Neural cell (in vitro differentiated cells): ENCODE results near the gene ATAD2B. TPM values are rescaled to one million over a fixed set of nuclear protein-coding genes. Genes with fewer than 3 reads are reported as not detected.

Source experiments
- H2AFZ ChIP-seq: fragments of 200-600, 300-800 bp; sonication (generic), shearing (Covaris generic); 2 replicates; pipeline ENCODE4 v1.6.0; 2014; ENCODE audit warnings: low read depth, mild to moderate bottlenecking, antibody characterized with exemption, low read length, moderate library complexity
- H3F3A ChIP-seq: fragments of 200-600 bp; shearing (Covaris generic); 2 replicates; pipeline ENCODE4 v1.6.1; 2016; ENCODE audit warnings: mild to moderate bottlenecking, moderate library complexity, mixed read lengths, antibody characterized with exemption, low read length; ENCODE audit not compliant: insufficient read depth, poor library complexity, severe bottlenecking
- H3K27ac ChIP-seq: fragments of 200-600, 300-800 bp; sonication (generic), shearing (Covaris generic); 2 replicates; pipeline ENCODE4 v1.5.1; 2014; ENCODE audit warnings: mild to moderate bottlenecking, low read length, moderate library complexity
- H3K27me3 ChIP-seq: fragments of 300-800, 200-600 bp; sonication (generic), shearing (Covaris generic); 2 replicates; pipeline ENCODE4 v1.6.0; 2014; ENCODE audit warnings: mild to moderate bottlenecking, low read depth, low read length, moderate library complexity; ENCODE audit not compliant: insufficient read depth
- H3K36me3 ChIP-seq: fragments of 300-800, 200-600 bp; sonication (generic), shearing (Covaris generic); 2 replicates; pipeline ENCODE4 v1.5.1; 2014; ENCODE audit warnings: mild to moderate bottlenecking, antibody characterized with exemption, low read length, moderate library complexity; ENCODE audit not compliant: insufficient read depth
- H3K4me2 ChIP-seq: fragments of 300-800, 200-600 bp; sonication (generic), shearing (Covaris generic); 2 replicates; pipeline ENCODE4 v1.6.0; 2014; ENCODE audit warnings: mild to moderate bottlenecking, low read length
- H3K4me3 ChIP-seq: fragments of 300-800, 200-600 bp; sonication (generic), shearing (Covaris generic); 2 replicates; pipeline ENCODE4 v1.5.1; 2014; ENCODE audit warnings: mild to moderate bottlenecking, low read length, moderate library complexity
- H3K79me2 ChIP-seq: fragments of 200-600 bp; shearing (Covaris generic); replicated peaks from 2 replicates; pipeline ENCODE4 v1.6.0; 2014; ENCODE audit warnings: mild to moderate bottlenecking, low read length, moderate library complexity; ENCODE audit not compliant: insufficient read depth
- H3K9ac ChIP-seq: fragments of 300-800, 200-600 bp; sonication (generic), shearing (Covaris generic); 2 replicates; pipeline ENCODE4 v1.6.1; 2016; ENCODE audit warnings: mild to moderate bottlenecking, low read length, mixed read lengths
- H3K9me2 ChIP-seq: fragments of 200-600 bp; shearing (Covaris generic); 2 replicates; pipeline ENCODE4 v1.6.1; 2016; ENCODE audit warnings: mild to moderate bottlenecking, low read length, mixed read lengths; ENCODE audit not compliant: insufficient read depth
- H3K9me3 ChIP-seq: fragments of 200-600, 300-800 bp; sonication (generic), shearing (Covaris generic); 2 replicates; pipeline ENCODE4 v1.6.1; 2016; ENCODE audit warnings: mild to moderate bottlenecking, mixed run types, low read length, moderate library complexity, mixed read lengths
- H4K20me1 ChIP-seq: fragments of 200-600 bp; shearing (Covaris generic); 2 replicates; pipeline ENCODE4 v1.6.1; 2016; ENCODE audit warnings: mild to moderate bottlenecking, mixed run types; ENCODE audit not compliant: insufficient read depth
- EP300 ChIP-seq: fragments of 450-650 bp; conservative IDR thresholded peaks from 2 replicates; pipeline ENCODE4 v1.6.1; 2014; ENCODE audit warnings: antibody characterized with exemption, mild to moderate bottlenecking, moderate library complexity; ENCODE audit not compliant: poor library complexity, severe bottlenecking
- EZH2 ChIP-seq: fragments of 200-600, 300-800 bp; shearing (Covaris generic), sonication (generic); IDR thresholded peaks from 2 replicates; pipeline ENCODE4 v1.6.1; 2014; ENCODE audit warnings: antibody characterized with exemption, low read length, borderline replicate concordance, mild to moderate bottlenecking; ENCODE audit not compliant: insufficient read depth, poor library complexity, severe bottlenecking
- MXI1 ChIP-seq: fragments of 450-650 bp; conservative IDR thresholded peaks from 2 replicates; pipeline ENCODE4 v1.6.1; 2014; ENCODE audit warnings: antibody characterized with exemption, mild to moderate bottlenecking; ENCODE audit not compliant: poor library complexity, severe bottlenecking
- POLR2AphosphoS5 ChIP-seq: IDR thresholded peaks from 2 replicates; pipeline ENCODE4 v1.6.1; 2012
- RAD21 ChIP-seq: fragments of 450-650 bp; conservative IDR thresholded peaks from 2 replicates; pipeline ENCODE4 v1.6.1; 2014; ENCODE audit warnings: antibody characterized with exemption, mild to moderate bottlenecking, moderate library complexity
- SMC3 ChIP-seq: fragments of 450-650 bp; conservative IDR thresholded peaks from 2 replicates; pipeline ENCODE4 v1.6.1; 2014; ENCODE audit warnings: antibody characterized with exemption, mild to moderate bottlenecking, moderate library complexity; ENCODE audit not compliant: poor library complexity
- TAF1 ChIP-seq: IDR thresholded peaks from 2 replicates; pipeline ENCODE4 v1.6.1; 2012; ENCODE audit warnings: low read depth
- polyA plus RNA-seq: library from polyadenylated mRNA; depleted of rRNA; stranded (reverse); fragments of >200 nt; gene quantifications from 2 replicates; pipeline ENCODE4 v1.2.3, GENCODE V29; 2014
- TF ChIP-seq, protein P1 (sequence below): IDR thresholded peaks from 2 replicates; pipeline ENCODE4 v1.6.1; 2012; ENCODE audit warnings: borderline replicate concordance
- TF ChIP-seq, protein P2 (sequence below): fragments of 450-650 bp; IDR thresholded peaks from 2 replicates; pipeline ENCODE4 v1.5.1; 2014; ENCODE audit warnings: antibody characterized with exemption, mild to moderate bottlenecking, moderate library complexity; ENCODE audit not compliant: poor library complexity, severe bottlenecking

Gene ATAD2B
- polyA plus RNA-seq, 1 donor from 2014 or later = 37.6 TPM

DNA sequence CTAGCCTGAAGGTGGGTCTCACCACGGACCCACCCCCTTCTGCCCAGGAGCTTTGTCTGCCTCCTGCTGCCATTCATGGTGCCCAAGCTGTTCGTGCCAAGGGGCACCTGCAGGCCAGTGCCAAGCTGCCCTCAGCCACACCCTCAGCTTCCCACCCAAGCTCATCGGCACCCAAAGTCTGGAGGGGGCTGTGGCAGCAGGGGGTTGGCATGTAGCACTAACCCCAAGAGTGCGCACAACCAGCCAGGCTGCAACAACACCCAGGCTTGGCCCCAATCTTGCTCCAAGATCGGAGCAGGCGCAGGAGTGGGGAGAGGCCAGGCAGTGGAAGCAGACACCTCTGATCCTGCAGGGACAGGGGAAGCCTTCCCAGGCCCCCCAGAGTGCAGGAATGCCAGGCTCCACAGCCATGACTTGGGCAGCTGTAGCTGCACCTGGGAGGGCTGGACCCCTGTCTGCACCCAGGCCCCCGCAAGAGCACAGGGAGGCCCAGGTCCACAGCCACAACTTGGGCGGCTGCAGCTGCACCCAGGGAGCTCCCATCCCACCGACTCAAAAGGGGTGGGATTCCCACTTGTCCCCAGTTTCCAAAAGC is 89.9 kb downstream of the ATAD2B start:
- Histone ChIP-seq H3K9ac (no peak overlapping the region), H3K27ac (no peak overlapping the region), H2AFZ (no peak overlapping the region), H3K4me2 (no peak overlapping the region), H3K27me3 (no peaks in the 10 kb centered on the region), H3K79me2 (no peaks in the 10 kb centered on the region), H3K9me2 (no peaks in the 10 kb centered on the region), H3K36me3 (peaks cover 4% of the 10 kb centered on the region), H3F3A (no peaks in the 10 kb centered on the region), H3K9me3 (peaks cover 3% of the 10 kb centered on the region), H4K20me1 (no peaks in the 10 kb centered on the region), H3K4me3 (no peak overlapping the region)
- TF ChIP-seq EP300 = no peak
- no peak for TF ChIP-seq TAF1
- no peak for TF ChIP-seq RAD21

GRCh38 chr2:23836505-23836904 is 90.4 kb downstream of the ATAD2B start:
- Histone ChIP-seq H3K4me3 (no peak overlapping the region), H3K9me3 (peaks cover 3% of the 10 kb centered on the region), H3K27ac (no peak overlapping the region), H4K20me1 (no peaks in the 10 kb centered on the region), H3K4me2 (no peak overlapping the region), H3K9ac (no peak overlapping the region), H3K36me3 (peaks cover 4% of the 10 kb centered on the region), H3K27me3 (no peaks in the 10 kb centered on the region), H3K79me2 (no peaks in the 10 kb centered on the region), H3F3A (no peaks in the 10 kb centered on the region), H3K9me2 (no peaks in the 10 kb centered on the region), H2AFZ (no peak overlapping the region)
- no peak for TF ChIP-seq POLR2AphosphoS5
- TF ChIP-seq EZH2 = no peak
- TF ChIP-seq MXI1 = no peak
- no peak for TF ChIP-seq TAF1
- TF ChIP-seq SMC3 = no peak

- Histone ChIP-seq H3K27ac (no peak overlapping the region), H3F3A (no peaks in the 10 kb centered on the region), H3K4me3 (no peak overlapping the region), H3K9me2 (no peaks in the 10 kb centered on the region), H3K36me3 (peaks cover 4% of the 10 kb centered on the region), H3K4me2 (no peak overlapping the region), H3K9me3 (peaks cover 3% of the 10 kb centered on the region), H2AFZ (no peak overlapping the region), H3K9ac (no peak overlapping the region), H3K27me3 (no peaks in the 10 kb centered on the region), H4K20me1 (no peaks in the 10 kb centered on the region), H3K79me2 (no peaks in the 10 kb centered on the region)
- TF ChIP-seq MXI1 (no peak), EZH2 (no peak), POLR2AphosphoS5 (no peak), SMC3 (no peak), TAF1 (no peak), RAD21 (no peak)
- TF ChIP-seq, protein P1, sequence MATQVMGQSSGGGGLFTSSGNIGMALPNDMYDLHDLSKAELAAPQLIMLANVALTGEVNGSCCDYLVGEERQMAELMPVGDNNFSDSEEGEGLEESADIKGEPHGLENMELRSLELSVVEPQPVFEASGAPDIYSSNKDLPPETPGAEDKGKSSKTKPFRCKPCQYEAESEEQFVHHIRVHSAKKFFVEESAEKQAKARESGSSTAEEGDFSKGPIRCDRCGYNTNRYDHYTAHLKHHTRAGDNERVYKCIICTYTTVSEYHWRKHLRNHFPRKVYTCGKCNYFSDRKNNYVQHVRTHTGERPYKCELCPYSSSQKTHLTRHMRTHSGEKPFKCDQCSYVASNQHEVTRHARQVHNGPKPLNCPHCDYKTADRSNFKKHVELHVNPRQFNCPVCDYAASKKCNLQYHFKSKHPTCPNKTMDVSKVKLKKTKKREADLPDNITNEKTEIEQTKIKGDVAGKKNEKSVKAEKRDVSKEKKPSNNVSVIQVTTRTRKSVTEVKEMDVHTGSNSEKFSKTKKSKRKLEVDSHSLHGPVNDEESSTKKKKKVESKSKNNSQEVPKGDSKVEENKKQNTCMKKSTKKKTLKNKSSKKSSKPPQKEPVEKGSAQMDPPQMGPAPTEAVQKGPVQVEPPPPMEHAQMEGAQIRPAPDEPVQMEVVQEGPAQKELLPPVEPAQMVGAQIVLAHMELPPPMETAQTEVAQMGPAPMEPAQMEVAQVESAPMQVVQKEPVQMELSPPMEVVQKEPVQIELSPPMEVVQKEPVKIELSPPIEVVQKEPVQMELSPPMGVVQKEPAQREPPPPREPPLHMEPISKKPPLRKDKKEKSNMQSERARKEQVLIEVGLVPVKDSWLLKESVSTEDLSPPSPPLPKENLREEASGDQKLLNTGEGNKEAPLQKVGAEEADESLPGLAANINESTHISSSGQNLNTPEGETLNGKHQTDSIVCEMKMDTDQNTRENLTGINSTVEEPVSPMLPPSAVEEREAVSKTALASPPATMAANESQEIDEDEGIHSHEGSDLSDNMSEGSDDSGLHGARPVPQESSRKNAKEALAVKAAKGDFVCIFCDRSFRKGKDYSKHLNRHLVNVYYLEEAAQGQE = no peak
- TF ChIP-seq, protein P2, sequence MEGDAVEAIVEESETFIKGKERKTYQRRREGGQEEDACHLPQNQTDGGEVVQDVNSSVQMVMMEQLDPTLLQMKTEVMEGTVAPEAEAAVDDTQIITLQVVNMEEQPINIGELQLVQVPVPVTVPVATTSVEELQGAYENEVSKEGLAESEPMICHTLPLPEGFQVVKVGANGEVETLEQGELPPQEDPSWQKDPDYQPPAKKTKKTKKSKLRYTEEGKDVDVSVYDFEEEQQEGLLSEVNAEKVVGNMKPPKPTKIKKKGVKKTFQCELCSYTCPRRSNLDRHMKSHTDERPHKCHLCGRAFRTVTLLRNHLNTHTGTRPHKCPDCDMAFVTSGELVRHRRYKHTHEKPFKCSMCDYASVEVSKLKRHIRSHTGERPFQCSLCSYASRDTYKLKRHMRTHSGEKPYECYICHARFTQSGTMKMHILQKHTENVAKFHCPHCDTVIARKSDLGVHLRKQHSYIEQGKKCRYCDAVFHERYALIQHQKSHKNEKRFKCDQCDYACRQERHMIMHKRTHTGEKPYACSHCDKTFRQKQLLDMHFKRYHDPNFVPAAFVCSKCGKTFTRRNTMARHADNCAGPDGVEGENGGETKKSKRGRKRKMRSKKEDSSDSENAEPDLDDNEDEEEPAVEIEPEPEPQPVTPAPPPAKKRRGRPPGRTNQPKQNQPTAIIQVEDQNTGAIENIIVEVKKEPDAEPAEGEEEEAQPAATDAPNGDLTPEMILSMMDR = no peak
Observed at GRCh38 chr2:23835988-23836387, 90.9 kb downstream of the ATAD2B start.
